HG02642 (cell line): ENCODE data around the gene PPP1CA.
A peak's percentile ranks its signal among the peaks of the same experiment; 100 is the strongest.
"Not testable (repeated sequence)": the region's sequence is repeated elsewhere in the genome, so short reads cannot be mapped to it uniquely, and the experiment has no call there.

ENCODE experiments used
- ATAC-seq: cut with Tn5 transposase; IDR thresholded peaks from one replicate; pipeline ENCODE4 v1.9.1; 2021; ENCODE audit warnings: mild to moderate bottlenecking; ENCODE audit not compliant: unreplicated experiment, poor library complexity

PPP1CA gene

DNA sequence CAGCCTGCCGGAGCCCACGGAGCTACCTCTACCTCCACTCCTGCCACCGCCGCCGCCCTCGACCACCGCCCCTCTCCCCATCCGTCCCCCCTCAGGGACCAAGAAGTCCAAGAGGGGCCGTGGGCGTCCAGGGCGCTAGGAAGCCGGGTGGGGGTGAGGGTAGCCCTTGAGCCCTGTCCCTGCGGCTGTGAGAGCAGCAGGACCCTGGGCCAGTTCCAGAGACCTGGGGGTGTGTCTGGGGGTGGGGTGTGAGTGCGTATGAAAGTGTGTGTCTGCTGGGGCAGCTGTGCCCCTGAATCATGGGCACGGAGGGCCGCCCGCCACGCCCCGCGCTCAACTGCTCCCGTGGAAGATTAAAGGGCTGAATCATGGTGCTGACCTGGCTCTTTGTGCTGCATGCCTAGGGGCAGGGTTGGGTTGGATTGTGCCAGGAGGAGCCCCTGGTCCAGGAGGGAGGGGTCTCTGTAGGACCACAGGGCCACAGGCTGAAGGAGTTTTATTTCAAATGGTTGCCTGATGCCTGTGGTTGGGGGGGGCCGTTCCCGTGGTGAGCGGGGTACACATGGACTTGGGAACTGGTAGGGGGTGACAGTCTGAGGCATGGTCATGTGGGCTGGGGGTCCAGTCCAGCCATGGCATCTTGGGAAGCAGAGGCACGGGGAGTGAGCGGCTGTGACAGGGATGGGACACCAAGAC, 33.5 kb upstream of the PPP1CA start:
- no peak for ATAC-seq

DNA sequence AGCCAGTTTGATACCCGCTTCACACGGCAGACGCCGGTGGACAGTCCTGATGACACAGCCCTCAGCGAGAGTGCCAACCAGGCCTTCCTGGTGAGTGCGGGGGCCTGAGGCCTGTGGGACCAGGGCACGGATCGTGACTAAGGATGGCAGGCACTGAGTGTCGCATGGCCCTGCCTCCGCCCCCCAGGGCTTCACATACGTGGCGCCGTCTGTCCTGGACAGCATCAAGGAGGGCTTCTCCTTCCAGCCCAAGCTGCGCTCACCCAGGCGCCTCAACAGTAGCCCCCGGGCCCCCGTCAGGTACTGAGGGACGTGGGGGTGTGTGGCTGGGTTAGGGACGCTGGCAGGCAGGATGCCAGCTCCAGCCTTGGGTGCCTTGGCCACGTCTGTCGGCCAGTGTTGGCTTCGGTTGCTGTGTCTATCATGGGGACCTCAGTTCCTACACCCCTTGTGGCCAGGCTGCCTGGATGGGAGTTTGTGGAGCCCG, 32.8 kb upstream of the PPP1CA start:
- no peak for ATAC-seq

DNA sequence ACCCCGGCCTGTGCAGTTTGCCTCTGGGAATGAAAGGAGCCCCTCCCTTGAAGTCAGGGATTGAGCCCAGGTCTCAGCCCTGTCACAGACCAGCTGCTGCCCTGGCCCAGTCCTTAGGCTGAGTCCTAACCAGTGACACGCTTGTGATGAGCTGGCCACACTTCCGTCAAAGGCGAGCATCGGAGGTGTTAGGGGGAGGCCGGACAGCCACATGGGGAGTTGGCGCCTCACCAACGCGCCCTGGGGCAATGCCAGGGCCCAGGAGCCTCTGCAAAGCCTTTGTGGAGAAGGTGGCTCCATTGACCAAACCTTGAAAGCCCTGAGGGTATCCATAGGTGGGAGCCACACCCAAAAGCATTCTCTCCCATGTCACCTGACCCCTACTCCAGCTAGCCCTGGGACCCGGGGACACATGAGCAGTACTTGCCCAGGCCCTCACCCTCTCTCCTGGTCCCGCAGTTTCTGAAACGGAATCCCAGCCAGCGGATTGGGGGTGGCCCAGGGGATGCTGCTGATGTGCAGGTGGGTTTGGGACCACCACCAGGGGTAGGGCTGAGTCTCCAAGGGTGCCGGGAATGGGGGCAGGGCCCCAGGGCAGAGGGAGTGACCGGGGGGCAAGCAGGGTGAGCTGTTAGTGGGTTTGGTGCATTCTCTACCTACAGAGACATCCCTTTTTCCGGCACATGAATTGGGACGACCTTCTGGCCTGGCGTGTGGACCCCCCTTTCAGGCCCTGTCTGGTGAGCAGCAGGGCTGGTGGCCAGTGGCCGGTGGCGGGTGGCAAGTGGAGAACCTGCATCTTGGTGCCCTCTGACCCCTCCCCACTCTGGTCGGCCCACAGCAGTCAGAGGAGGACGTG, 32.1 kb upstream of the PPP1CA start:
- ATAC-seq: no peak

DNA sequence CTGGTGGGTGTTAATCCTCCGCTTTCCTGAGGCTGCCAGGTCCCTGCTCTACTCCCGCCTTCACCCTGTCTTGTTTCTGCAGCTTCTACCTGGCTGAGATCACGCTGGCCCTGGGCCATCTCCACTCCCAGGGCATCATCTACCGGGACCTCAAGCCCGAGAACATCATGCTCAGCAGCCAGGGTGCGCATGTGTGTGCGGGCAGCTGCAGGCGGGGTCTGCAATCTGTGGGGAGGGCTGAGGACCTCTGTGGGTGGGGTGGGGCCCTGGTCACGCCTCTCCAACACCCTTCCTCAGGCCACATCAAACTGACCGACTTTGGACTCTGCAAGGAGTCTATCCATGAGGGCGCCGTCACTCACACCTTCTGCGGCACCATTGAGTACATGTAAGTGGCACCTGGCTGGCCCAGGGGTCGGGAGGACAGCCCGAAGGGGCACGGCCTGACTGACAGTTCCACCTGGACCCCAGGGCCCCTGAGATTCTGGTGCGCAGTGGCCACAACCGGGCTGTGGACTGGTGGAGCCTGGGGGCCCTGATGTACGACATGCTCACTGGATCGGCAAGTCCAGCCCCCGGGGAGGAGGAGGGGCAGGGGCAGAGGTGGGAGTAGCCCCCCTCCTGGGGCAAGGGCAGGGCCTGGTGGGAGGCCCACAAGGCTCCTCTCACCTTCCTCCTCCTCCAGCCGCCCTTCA, 31.1 kb upstream of the PPP1CA start:
- no peak for ATAC-seq

DNA sequence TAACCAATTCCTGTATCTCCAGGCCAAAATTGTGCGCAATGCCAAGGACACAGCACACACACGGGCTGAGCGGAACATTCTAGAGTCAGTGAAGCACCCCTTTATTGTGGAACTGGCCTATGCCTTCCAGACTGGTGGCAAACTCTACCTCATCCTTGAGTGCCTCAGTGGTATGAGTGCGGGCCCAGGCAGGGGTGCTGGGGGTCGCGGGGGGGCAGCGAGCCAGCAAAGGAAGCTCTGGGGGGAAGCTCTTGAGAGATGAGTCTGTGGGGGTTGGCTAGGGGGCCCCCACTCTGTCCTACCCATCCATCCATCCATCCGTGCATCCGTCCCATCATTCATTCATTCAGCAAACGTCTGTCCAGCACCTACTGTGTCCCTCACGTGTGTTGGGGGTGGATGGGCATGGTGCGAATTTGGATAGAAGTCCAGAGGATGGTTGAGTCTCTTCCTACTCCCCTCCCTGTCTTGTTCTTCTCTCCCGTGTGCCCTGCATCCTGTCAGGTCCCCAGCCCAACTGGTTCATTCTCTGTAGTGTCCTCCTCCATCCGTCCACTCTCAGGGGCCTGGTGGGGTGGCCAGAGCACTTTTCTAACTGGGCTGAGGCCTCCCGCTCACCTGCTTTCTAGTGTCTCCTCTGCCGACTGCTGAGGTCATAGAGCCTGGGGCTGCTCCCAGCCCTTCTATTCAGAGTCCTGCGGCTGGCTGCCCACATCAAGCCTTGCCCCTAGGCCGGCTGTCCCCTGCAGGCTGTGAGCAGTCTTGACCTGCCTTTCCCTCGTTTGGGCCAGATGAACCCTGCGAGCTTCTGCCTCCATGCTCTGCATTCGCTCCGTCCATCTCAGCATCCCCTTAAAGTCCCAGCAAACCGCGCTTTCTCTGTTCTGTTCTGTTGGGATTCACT, 29.9 kb upstream of the PPP1CA start:
- ATAC-seq: no peak

DNA sequence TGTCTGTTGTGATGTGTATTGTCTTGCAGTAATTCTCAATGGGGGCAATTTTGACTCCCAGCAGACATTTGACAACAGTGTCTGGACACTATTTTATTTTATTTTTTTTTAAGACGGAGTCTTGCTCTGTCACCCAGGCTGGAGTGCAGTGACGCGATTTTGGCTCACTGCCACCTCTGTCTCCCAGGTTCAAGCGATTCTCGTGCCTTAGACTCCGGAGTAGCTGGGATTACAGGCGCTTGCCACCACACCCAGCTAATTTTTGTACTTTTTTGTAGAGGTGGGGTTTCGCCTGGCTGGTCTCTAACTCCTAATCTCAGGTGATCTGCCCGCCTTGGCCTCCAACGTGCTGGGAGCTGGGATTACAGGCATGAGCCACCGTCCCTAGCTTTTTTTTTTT, 28.1 kb upstream of the PPP1CA start:
- no peak for ATAC-seq

DNA sequence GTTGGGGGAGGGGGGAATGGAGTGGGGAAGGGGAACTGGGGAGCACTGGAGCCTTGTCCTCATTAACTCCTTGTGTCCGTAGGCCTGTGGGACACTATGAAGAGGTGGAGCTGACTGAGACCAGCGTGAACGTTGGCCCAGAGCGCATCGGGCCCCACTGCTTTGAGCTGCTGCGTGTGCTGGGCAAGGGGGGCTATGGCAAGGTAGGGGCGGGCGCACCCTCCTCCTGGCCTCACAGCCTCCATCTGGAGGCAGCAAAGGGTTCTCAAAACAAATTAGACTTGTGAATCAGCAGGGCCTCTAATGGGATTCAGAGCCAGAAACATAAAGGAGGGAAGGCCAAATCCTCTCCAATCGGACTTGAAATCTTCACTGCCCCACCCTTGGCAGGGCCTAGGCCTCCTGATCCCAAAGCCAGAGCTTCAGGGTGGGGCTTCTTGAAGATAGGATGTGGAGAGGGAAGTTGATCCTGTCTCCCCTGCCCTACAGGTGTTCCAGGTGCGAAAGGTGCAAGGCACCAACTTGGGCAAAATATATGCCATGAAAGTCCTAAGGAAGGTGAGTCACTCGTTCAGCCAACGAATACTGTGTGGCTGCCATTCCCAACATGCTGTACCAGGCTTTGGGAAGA, 27.5 kb upstream of the PPP1CA start:
- ATAC-seq: no peak

DNA sequence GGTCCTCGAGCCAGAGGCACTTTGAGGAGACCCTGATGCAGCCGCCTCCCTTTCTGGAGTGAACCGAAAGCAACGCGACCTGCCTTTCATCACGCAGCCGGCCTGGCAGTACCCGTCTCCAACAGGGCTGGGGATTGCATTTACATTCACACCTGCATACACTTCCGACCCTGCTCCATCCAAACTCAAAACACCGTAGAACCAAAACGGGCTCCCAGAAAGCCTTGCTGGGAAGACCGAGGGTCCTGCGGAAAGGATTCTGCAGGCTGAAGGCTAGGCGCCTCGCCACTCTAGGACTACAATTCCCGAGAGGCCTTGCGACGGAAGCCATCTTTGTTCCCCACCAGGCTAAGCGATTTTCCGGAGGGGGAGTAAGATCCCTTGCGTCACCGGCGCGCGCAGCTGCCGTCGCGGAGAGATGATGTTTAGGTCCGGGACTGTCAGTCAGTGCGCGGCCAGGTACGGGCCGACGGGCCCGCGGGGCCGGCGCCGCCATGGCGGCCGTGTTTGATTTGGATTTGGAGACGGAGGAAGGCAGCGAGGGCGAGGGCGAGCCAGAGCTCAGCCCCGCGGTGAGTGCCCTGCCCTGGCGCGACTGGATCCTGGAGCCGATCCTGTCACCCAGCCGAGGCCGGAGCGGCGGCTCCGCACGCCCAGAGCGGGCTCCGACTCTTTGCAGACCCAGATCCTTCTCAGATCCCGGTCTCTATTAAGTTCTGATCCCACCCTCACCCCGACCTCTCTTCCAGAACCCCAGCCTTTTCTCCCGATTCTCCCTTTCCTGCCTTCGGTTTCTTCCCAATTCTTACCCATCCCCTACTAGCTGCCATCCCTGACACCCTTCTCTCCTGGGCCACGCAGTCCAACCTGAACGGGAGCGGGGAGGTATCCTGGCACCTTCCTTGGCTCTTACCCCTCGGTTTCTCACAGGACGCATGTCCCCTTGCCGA, 26.7 kb upstream of the PPP1CA start, which contains the start of gene RPS6KB2:
TSS of gene RPS6KB2 (plus strand) at position 443 of the 950 bp plus-strand sequence. CDS start at position 495, 52 bp downstream.
- ATAC-seq: peak; percentile 87

DNA sequence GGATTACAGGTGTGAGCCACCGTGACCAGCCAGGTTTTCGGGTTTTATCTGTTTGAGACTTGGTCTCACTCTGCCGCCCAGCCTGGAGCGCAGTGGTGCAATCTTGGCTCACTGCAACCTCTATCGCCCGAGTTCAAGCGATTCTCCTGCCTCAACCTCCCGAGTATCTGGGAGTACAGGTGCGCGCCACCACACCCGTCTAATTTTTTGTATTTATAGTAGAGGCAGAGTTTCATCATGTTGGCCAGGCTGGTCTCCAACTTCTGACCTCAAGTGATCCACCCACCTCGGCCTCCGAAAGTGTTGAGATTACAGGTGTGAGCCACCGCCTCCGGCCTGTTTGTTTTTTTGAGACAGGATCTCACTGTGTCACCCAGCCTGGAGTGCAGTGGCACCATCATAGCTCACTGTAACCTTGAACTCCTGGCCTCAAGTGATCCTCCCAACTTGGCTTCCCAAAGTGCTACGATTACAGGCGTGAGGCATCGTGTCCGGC, 25.8 kb upstream of the PPP1CA start:
- ATAC-seq: not testable (repeated sequence)

DNA sequence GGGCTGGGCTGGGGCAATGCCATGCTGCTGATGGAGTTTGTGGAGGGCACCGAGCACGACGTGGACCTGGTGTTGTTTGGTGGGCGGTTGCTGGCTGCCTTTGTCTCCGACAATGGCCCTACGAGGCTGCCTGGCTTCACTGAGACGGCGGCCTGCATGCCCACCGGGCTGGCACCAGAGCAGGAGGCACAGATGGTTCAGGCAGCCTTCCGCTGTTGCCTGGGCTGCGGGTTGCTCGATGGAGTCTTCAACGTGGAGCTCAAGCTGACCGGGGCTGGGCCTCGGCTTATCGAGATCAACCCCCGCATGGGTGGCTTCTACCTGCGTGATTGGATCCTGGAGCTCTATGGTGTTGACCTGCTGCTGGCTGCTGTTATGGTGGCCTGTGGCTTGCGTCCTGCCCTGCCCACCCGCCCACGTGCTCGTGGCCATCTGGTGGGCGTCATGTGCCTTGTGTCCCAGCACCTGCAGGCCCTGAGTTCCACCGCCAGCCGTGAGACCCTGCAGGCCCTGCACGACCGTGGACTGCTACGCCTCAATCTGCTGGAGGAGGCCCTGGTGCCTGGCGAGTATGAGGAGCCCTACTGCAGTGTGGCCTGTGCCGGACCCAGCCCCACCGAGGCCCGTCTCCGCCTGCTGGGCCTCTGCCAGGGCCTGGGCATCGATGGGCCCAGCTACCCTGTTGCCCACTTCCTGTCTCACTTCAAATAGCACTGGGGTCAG, 22.4 kb upstream of the PPP1CA start:
- ATAC-seq: no peak

DNA sequence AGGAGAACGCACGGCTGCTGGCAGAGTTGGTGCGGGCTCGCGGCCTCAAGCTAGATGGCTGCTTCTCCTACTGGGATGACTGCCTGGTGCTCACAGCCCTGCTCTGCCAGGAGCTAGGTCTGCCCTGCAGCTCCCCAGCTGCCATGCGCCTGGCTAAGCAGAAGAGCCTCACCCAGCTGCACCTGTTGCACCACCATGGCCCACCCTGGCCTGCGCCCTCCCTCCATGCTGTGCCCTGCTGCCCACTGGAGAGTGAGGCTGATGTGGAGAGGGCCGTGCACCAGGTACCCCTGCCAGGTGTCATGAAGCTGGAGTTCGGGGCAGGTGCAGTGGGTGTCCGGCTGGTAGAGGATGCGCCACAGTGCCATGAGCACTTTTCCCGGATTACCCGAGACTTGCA, 21.8 kb upstream of the PPP1CA start:
- no peak for ATAC-seq

DNA sequence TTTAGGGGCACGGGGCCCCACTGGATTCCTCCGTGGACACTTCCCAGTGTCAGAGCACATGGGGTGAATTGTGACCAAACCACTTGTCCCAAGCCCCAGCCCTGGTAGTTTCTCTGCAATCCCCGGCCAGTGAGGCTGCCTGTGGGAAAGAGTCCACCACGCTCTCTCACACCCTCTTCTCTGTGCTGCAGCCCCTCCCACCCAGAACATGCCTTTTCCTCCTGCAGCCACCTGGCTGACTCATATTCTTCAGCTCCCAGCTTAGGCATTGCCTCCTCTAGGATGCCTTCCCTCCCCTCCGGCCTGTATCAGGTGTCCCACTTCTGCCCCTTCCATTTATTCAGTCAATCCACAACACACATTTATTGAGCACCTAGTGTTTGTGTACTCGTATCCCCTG, 21.2 kb upstream of the PPP1CA start:
- no peak for ATAC-seq

DNA sequence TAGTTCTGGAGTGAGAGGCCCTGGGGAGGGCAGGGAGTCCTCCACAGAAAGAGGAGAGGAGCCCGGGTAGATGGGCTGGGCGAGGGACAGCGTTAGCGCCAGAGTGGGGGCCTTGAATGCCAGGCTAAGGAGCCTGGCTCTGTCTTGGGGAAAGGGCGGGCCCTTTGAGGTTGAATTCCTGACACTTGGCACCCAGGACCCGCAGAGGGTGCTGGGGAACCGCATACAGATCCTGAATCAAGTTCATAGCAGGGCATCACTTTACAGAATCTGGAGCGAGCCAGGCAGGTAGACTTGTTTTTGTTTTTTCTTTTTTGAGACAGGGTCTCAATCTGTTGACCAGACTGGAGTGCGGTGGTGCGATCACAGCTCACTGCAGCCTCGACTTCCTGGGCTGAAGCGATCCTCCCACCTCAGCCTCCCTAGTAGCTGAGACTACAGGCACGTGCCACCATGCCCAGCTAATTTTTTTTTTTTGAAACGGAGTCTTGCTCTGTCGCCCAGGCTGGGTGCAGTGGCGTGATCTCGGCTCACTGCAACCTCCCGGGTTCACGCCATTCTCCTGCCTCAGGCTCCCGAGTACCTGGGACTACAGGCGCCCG, 19.9 kb upstream of the PPP1CA start:
- no peak for ATAC-seq

DNA sequence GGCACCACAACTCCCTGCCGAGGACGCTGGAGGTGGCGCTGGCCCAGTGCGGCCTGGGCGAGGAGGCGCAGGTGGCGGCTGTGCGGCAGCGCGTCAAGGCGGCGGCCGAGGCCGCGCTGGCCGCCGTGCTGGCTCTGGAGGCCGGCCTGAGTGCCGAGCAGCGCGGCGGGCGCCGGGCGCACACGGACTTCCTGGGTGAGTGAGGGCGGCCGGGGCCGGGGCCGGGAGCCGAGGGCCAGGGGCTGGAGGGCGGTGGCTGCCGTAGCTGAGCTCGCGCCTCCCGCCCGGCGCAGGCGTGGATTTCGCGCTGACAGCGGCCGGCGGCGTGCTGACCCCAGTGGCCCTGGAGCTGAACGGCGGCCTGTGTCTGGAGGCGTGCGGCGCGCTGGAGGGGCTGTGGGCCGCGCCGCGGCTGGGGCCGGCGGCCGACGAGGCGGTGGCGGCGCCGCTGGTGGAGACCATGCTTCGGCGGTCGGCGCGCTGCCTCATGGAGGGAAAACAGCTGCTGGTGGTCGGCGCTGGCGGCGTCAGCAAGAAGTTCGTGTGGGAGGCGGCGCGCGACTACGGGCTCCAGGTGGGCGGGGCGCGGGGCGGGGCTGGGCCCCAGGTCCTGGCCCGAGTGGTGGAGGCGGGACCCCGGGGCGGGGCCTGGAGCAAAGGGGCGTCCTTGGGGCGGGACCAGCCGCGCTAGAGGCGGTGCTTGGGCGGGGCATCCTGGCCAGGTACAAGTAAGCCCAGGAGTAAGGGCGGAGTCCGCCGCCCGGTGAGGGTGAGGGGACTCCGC, 19.2 kb upstream of the PPP1CA start:
- ATAC-seq: peak; percentile 86

DNA sequence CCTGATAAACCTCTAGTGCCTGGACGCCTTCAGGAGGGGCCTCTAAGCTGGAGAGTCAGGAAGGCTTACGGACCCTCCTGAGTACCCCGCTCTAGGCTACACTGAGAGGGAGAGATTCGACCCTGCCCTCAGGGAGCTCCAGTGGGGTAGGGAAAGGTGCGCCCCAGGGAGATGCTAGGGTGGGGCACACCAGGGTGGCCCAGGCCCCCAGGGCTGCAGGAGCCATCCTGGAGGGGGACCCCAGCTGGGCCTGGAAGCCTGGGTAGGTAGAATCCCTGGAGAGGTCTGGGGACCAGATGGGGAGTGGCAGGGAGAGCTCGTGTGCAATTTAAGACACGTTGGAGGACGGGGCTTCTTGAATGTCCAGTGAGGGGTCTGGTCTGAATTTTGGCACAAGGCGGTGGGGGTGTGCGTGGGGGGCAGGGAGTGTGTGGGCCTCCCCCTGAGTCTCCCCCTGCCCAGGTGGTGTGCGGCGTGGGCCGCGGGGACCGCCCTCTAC, 18.5 kb upstream of the PPP1CA start:
- no peak for ATAC-seq
